Endothelial cell of umbilical vein (primary cell): ENCODE results near the gene REM2. TPM values are rescaled to one million over a fixed set of nuclear protein-coding genes. Genes with fewer than 3 reads are reported as not detected.

Experiments used
- BruUV-seq: library from RNA; stranded (reverse); fragments of 400-500 nt; replicated peaks from 2 replicates; lab custom pipeline; 2021; lab: Mats Ljungman, UMichigan
- CTCF ChIA-PET: fragments of 300-600, 350-600 bp; sonication (Branson Sonifier 250); formaldehyde crosslinking; loops from one replicate; lab custom pipeline; 2021; ENCODE audit warnings: antibody characterized with exemption, inconsistent platforms; lab: Charles Lee
- POLR2A ChIA-PET: fragments of 300-600, 350-600 bp; sonication (Branson Sonifier 250); formaldehyde crosslinking; loops from one replicate; lab custom pipeline; 2021; ENCODE audit warnings: antibody characterized with exemption, inconsistent platforms; lab: Charles Lee
- DNase-seq: peaks from one replicate; pipeline ENCODE4 v3.0.0-alpha.2; 2011; ENCODE audit warnings: low read depth, low spot score
- FAIRE-seq: peaks from 2 replicates; lab custom pipeline; 2011; peaks lifted over from hg19 to GRCh38; lab: Jason Lieb, UNC
- H2AFZ ChIP-seq: 2 replicates; pipeline ENCODE4 v1.6.0; 2012; ENCODE audit warnings: low read depth, low read length, control low read depth, inconsistent platforms
- H3K27ac ChIP-seq: 2 replicates; pipeline ENCODE4 v1.5.1; 2011; ENCODE audit warnings: low read depth, mild to moderate bottlenecking, control low read depth, low read length, moderate library complexity; ENCODE audit not compliant: insufficient read depth
- H3K27me3 ChIP-seq, 2 experiments: 2 replicates each; pipeline versions ENCODE4 v1.6.0 to v1.6.1; 2011; ENCODE audit warnings: low read length in 2 of 2, mixed read lengths in 1 of 2; ENCODE audit not compliant: control insufficient read depth in 2 of 2, insufficient read depth in 2 of 2
- H3K36me3 ChIP-seq, 2 experiments: 2 replicates in 1 of 2; 3 replicates in 1 of 2; pipeline ENCODE4 v1.5.1; 2011; ENCODE audit warnings: low read length in 2 of 2, mild to moderate bottlenecking in 1 of 2, moderate library complexity in 1 of 2; ENCODE audit not compliant: control insufficient read depth in 2 of 2, insufficient read depth in 2 of 2; ENCODE audit errors: extremely low read depth in 1 of 2
- H3K4me1 ChIP-seq: 3 replicates; pipeline ENCODE4 v1.5.1; 2011; ENCODE audit warnings: mild to moderate bottlenecking, low read length; ENCODE audit not compliant: control insufficient read depth, insufficient read depth; ENCODE audit errors: extremely low read depth
- H3K4me2 ChIP-seq: 2 replicates; pipeline ENCODE4 v1.6.1; 2011; ENCODE audit warnings: low read length, control low read depth, mixed read lengths; ENCODE audit not compliant: insufficient read depth
- H3K4me3 ChIP-seq, 3 experiments: fragments of 200-600 bp in 1 of 3; sonication (generic), shearing (Covaris generic) in 1 of 3; replicated peaks in 1 of 3; 2 replicates each; pipeline ENCODE4 v1.5.1; 2011 to 2016; ENCODE audit warnings: control low read depth in 3 of 3, low read length in 3 of 3, mild to moderate bottlenecking in 2 of 3, inconsistent platforms in 1 of 3, low read depth in 1 of 3, moderate library complexity in 1 of 3; ENCODE audit not compliant: insufficient read depth in 1 of 3
- H3K79me2 ChIP-seq: 2 replicates; pipeline ENCODE4 v1.6.0; 2012; ENCODE audit warnings: low read length, inconsistent platforms; ENCODE audit not compliant: control insufficient read depth, insufficient read depth
- H3K9ac ChIP-seq: replicated peaks from 2 replicates; pipeline ENCODE3; 2011; ENCODE audit warnings: low read length, control low read depth; ENCODE audit not compliant: insufficient read depth; ENCODE audit errors: extremely low read depth
- H3K9me1 ChIP-seq: replicated peaks from 3 replicates; pipeline ENCODE4 v1.6.0; 2011; ENCODE audit warnings: mild to moderate bottlenecking, low read length; ENCODE audit not compliant: control insufficient read depth, insufficient read depth; ENCODE audit errors: extremely low read depth
- H3K9me3 ChIP-seq: replicated peaks from 2 replicates; pipeline ENCODE4 v1.5.1; 2012; ENCODE audit warnings: low read length, inconsistent platforms; ENCODE audit not compliant: control insufficient read depth, insufficient read depth
- H4K20me1 ChIP-seq: replicated peaks from 2 replicates; pipeline ENCODE3; 2011; ENCODE audit warnings: mild to moderate bottlenecking, low read length; ENCODE audit not compliant: control insufficient read depth, insufficient read depth; ENCODE audit errors: extremely low read depth
- EZH2 ChIP-seq: IDR thresholded peaks from 2 replicates; pipeline ENCODE4 v1.6.1; 2012; ENCODE audit warnings: borderline replicate concordance, low read depth, mild to moderate bottlenecking, moderate library complexity, low read length, inconsistent platforms; ENCODE audit not compliant: severe bottlenecking
- FOS ChIP-seq: IDR thresholded peaks from 2 replicates; pipeline ENCODE4 v1.6.1; 2011; ENCODE audit warnings: mild to moderate bottlenecking, low read length, moderate library complexity, borderline replicate concordance; ENCODE audit not compliant: insufficient read depth
- GATA2 ChIP-seq: IDR thresholded peaks from 2 replicates; pipeline ENCODE4 v1.7.0; 2011; ENCODE audit warnings: low read depth, mild to moderate bottlenecking, moderate library complexity, mixed read lengths, low read length; ENCODE audit not compliant: insufficient read length, insufficient read depth
- JUN ChIP-seq: IDR thresholded peaks from 2 replicates; pipeline ENCODE4 v1.6.1; 2011; ENCODE audit warnings: borderline replicate concordance, low read depth; ENCODE audit not compliant: insufficient read length, insufficient read depth
- MYC ChIP-seq: IDR thresholded peaks from one replicate; pipeline ENCODE4 v1.6.1; 2011; ENCODE audit warnings: mild to moderate bottlenecking, low read depth, low read length
- POLR2A ChIP-seq: IDR thresholded peaks from 2 replicates; pipeline ENCODE4 v1.6.1; 2012; ENCODE audit warnings: low read depth, mild to moderate bottlenecking, control low read depth, low read length
- POLR2AphosphoS5 ChIP-seq: IDR thresholded peaks from 2 replicates; pipeline ENCODE4 v1.6.1; 2012; ENCODE audit warnings: low read depth, mild to moderate bottlenecking, control low read depth, low read length, moderate library complexity; ENCODE audit not compliant: insufficient read depth
- dilution Hi-C: fragments of 300-500 bp; cut with MboI; formaldehyde crosslinking; loops from one replicate; pipeline ENCODE4 v1.15.0; 2019; ENCODE audit warnings: low sequenced_read_pairs; ENCODE audit not compliant: extremely low pct_ligation_motif_present
- intact Hi-C: fragments of 100-400 bp; cut with micrococcal nuclease; formaldehyde crosslinking; loops from one replicate; pipeline ENCODE4 v1.10.0; 2022
- polyA plus RNA-seq, 4 experiments: library from polyadenylated mRNA; depleted of rRNA in 3 of 4; stranded (reverse) in 3 of 4; unstranded in 1 of 4; fragments of >200 nt; gene quantifications; 2 replicates each; pipeline versions ENCODE4 v1.2.1 to v1.2.3, GENCODE V29; 2011 to 2012; ENCODE audit warnings: missing spikeins in 1 of 4
- total RNA-seq: library from RNA; stranded (reverse); gene quantifications from 2 replicates; pipeline ENCODE4 v1.2.3, GENCODE V29; 2021
- TF ChIP-seq, protein P1 (sequence below): IDR thresholded peaks from 2 replicates; pipeline ENCODE4 v1.6.1; 2011; ENCODE audit not compliant: insufficient read depth, insufficient read length
- TF ChIP-seq, protein P2 (sequence below), 2 donors: IDR thresholded peaks; 1 replicate in 1 of 2; 2 replicates in 1 of 2; pipeline ENCODE4 v1.5.1; 2011; ENCODE audit warnings: low read length in 2 of 2, mild to moderate bottlenecking in 2 of 2, moderate library complexity in 2 of 2, control low read depth in 1 of 2, inconsistent platforms in 1 of 2, low read depth in 1 of 2; ENCODE audit not compliant: insufficient read depth in 1 of 2; ENCODE audit errors: extremely low read depth in 1 of 2

The REM2 gene
- total and polyA plus RNA-seq, 2 donors (not counting 3 experiments of a cell fraction or from before 2014, with no cell fraction given): 0.33 TPM; not detected in 1

DNA sequence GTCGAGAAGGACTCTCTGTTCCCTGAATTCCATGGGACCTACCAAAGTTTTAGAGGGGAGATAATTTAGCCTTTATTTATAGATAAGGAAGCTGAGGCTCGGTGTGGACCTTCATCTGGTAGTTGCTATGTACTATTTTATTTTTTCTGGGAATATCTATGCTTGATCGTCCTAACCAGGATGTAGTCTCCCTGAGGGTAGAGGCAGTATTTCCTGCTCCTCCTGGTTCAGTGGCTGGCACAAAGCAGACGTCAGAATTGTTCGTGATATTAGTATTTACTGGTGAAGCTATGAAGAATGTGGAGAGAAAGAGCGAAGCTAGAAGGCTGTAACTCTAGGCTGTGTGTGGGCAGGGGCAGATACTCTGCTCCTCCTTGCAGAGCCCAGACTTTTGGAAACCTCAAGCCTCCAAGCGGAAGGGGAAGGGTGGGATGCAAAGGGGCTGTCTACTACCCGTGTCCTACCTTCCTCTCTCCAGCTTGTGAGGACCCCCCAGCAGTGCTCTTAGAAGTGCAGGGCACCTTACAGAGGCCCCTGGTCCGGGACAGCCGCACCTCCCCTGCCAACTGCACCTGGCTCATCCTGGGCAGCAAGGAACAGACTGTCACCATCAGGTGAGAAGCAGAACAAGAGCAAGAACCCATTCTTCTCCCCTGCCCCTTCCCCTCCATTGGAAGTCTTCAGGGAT lies 10.0 kb upstream of the REM2 start:
- peak overlapping the region; percentile 93 for H3K9ac ChIP-seq
- H4K20me1 ChIP-seq: no peaks in the 10 kb centered on the region
- BruUV-seq: no TSS peak
- no peak for DNase-seq
- no peaks in the 10 kb centered on the region for H3K9me3 ChIP-seq
- no peak for FAIRE-seq
- intact Hi-C loops (loop anchor here (1.0 kb wide), 5 partner anchors 11 to 316 kb away; partner anchors contain the start of gene DAD1), dilution Hi-C loops (no loop called here)
- H3K27me3 ChIP-seq: no peaks in the 10 kb centered on the region
- H2AFZ ChIP-seq: no peak overlapping the region
- peaks cover 15% of the 10 kb centered on the region for H3K79me2 ChIP-seq
- no peaks in the 10 kb centered on the region for H3K9me1 ChIP-seq
- POLR2A ChIA-PET: interaction anchor here (0.6 to 0.7 kb wide), 2 partner anchors 21 to 258 kb away, joined by 3 to 4 read pairs; no protein-coding TSS in a partner anchor
- peak overlapping the region; percentile 68 to 78 (median 76) for H3K4me3 ChIP-seq
- CTCF ChIA-PET: interaction anchor here (0.6 to 4.7 kb wide), 20 partner anchors 9 to 215 kb away, joined by 3 to 75 read pairs (median 8); partner anchors contain the start of genes MMP14, PRMT5, RBM23 and REM2
- peaks cover 13 to 38% of the 10 kb centered on the region in 2 experiments for H3K36me3 ChIP-seq
- peak overlapping the region; percentile 97 for H3K4me2 ChIP-seq
- TF ChIP-seq GATA2 (no peak), FOS (no peak), JUN (no peak), EZH2 (no peak), POLR2A (no peak), MYC (no peak), POLR2AphosphoS5 (no peak)
- TF ChIP-seq, protein P1, sequence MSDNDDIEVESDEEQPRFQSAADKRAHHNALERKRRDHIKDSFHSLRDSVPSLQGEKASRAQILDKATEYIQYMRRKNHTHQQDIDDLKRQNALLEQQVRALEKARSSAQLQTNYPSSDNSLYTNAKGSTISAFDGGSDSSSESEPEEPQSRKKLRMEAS: no peak
- TF ChIP-seq, protein P2, sequence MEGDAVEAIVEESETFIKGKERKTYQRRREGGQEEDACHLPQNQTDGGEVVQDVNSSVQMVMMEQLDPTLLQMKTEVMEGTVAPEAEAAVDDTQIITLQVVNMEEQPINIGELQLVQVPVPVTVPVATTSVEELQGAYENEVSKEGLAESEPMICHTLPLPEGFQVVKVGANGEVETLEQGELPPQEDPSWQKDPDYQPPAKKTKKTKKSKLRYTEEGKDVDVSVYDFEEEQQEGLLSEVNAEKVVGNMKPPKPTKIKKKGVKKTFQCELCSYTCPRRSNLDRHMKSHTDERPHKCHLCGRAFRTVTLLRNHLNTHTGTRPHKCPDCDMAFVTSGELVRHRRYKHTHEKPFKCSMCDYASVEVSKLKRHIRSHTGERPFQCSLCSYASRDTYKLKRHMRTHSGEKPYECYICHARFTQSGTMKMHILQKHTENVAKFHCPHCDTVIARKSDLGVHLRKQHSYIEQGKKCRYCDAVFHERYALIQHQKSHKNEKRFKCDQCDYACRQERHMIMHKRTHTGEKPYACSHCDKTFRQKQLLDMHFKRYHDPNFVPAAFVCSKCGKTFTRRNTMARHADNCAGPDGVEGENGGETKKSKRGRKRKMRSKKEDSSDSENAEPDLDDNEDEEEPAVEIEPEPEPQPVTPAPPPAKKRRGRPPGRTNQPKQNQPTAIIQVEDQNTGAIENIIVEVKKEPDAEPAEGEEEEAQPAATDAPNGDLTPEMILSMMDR (IDR thresholded peaks at IDR 0.05; ENCODE audit: extremely low read depth in 1 of 2, insufficient read depth in 1 of 2, low read depth in 1 of 2, low read length in 2 of 2): no peak
- H3K27ac ChIP-seq: peak overlapping the region; percentile 89
- H3K4me1 ChIP-seq: peaks cover 18% of the 10 kb centered on the region
